GM18526 (cell line): ENCODE measurements around the gene MCM9.

Source experiments
- POLR2A ChIP-seq: IDR thresholded peaks from 3 replicates; pipeline ENCODE4 v1.6.1; 2011; ENCODE audit not compliant: insufficient read length; ENCODE audit errors: extremely low read depth

The MCM9 gene

GRCh38 chr6:118934461-118935330 lies at the start of gene MCM9:
MCM9 (minus strand) TSS chr6:118935159; CDS start chr6:118931723, 3,436 bp downstream.
- TF ChIP-seq POLR2A: peak; percentile 67

GRCh38 chr6:118984342-118984741 lies 49.4 kb upstream of the MCM9 start:
- no peak for TF ChIP-seq POLR2A

- no peak for TF ChIP-seq POLR2A
These were observed 47.6 kb upstream of the MCM9 start for GRCh38 chr6:118982575-118982911.

GRCh38 chr6:118981884-118982574 lies 47.1 kb upstream of the MCM9 start:
- TF ChIP-seq POLR2A: no peak

- no peak for TF ChIP-seq POLR2A
These were observed 45.1 kb upstream of the MCM9 start for GRCh38 chr6:118980063-118980462.

GRCh38 chr6:118974790-118975189 lies 39.8 kb upstream of the MCM9 start:
- no peak for TF ChIP-seq POLR2A

GRCh38 chr6:118971682-118972081 lies 36.7 kb upstream of the MCM9 start:
- no peak for TF ChIP-seq POLR2A

- no peak for TF ChIP-seq POLR2A
These were observed 35.9 kb upstream of the MCM9 start for GRCh38 chr6:118970866-118971265.

- no peak for TF ChIP-seq POLR2A
These were observed 33.5 kb upstream of the MCM9 start for GRCh38 chr6:118968416-118968815.

- TF ChIP-seq POLR2A: no peak
These were observed 32.3 kb upstream of the MCM9 start for GRCh38 chr6:118967239-118967638.

GRCh38 chr6:118965843-118966370 lies 30.9 kb upstream of the MCM9 start:
- no peak for TF ChIP-seq POLR2A

GRCh38 chr6:118965371-118965770 lies 30.4 kb upstream of the MCM9 start:
- TF ChIP-seq POLR2A: no peak

GRCh38 chr6:118963003-118963402 lies 28.0 kb upstream of the MCM9 start:
- no peak for TF ChIP-seq POLR2A

GRCh38 chr6:118959903-118960302 lies 24.9 kb upstream of the MCM9 start:
- no peak for TF ChIP-seq POLR2A

- TF ChIP-seq POLR2A: no peak
These were observed 18.4 kb upstream of the MCM9 start for GRCh38 chr6:118953391-118953790.

GRCh38 chr6:118952683-118953082 lies 17.7 kb upstream of the MCM9 start:
- TF ChIP-seq POLR2A: no peak

- no peak for TF ChIP-seq POLR2A
These were observed 10.3 kb upstream of the MCM9 start for GRCh38 chr6:118945217-118945616.

GRCh38 chr6:118940770-118941169 lies 5.8 kb upstream of the MCM9 start:
- no peak for TF ChIP-seq POLR2A
